GM18873 (cell line): ENCODE data around the gene SF3B5.
"Not testable (repeated sequence)": the region's sequence is repeated elsewhere in the genome, so short reads cannot be mapped to it uniquely, and the experiment has no call there.

Experiments used
- ATAC-seq: cut with Tn5 transposase; IDR thresholded peaks from one replicate; pipeline ENCODE4 v1.9.1; 2021; ENCODE audit warnings: mild to moderate bottlenecking, moderate library complexity, moderate number of reproducible peaks; ENCODE audit not compliant: unreplicated experiment, low FRiP score

SF3B5 gene

DNA sequence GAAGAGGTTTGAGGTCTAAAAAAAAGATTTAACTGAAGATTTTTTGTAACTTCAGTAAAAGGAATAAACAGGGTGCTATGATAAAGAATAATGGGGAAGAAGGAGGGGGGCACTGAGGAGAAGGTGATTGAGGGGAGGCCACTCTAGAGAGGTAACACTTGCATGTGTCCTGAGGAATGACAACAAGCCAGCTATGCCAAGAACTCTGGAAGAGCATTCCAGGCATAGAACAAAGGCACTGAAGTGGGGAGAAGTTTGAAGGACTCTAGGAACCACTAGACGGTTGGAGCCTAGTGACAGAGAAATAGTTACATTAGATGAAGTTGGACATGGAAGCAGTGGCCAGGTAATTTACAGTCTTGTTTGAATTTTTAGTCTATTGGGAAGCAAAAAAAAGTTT, 10.8 kb upstream of the SF3B5 start:
- no peak for ATAC-seq

DNA sequence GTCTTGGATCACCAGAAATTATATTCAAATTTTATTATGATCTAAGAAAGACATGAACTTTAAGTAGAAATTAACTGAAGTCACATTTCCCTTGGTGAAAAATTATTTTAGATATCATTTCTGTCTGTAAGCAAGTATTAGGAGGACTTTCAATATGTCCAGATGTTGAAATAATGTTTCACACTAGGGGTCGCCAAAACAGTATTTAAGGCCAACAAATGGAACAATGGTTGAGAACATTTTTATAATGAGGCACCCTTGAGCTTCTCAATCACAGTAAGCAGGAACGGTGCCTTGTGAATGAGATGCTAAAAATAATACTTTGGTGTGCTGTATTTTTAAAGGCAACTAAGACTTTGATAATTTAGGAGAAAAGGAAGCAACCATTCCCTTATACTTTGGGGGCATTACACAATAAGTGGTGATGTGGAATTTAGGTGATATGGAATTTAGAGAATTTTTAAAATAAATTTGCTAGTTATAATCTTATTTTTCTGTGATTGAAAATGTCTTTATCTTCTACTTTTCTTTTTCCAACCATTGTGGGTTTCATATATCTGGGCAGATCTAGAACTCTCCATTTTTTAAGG, 9.6 kb upstream of the SF3B5 start:
- peak; percentile 68 for ATAC-seq

DNA sequence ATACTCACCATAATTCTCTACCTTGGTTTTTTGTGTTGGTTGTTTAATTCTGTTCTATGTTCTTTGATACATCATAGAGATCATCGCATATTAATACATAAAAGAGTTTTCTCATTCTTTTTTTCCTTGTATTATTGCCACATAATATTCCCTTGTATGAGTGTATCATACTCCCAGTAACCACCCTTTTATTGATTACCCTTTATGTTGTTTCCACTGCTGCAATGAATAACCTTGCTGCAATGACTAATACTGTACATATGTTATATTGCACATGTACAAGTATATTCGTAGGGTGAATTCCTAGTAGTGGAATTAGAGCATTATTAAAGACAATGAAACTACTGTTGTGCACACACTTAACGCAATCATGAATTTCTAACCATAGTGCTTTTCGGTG, 9.1 kb upstream of the SF3B5 start:
- no peak for ATAC-seq

DNA sequence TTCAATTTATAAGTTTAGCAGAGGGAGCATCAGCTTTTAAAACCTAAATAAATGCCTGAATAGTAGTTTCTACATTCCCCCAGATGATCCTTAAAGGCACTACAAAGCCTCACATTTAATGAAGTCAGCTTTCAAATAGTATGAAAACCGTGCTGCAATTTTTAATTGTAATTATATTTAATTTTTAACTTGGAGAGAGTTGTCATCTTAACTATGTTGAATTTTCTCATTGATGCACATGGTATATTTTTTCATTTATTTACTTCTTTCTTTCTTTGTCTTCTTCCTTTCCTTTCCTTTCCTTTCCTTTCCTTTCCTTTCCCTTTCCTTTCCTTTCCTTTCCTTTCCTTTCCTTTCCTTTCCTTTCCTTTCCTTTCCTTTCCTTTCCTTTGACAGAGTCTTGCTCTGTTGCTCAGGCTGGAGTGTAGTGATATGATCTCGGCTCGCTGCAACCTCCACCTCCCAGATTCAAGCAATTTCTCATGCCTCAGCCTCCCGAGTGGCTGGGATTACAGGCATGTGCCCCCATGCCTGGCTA, 7.7 kb upstream of the SF3B5 start:
- no peak for ATAC-seq

DNA sequence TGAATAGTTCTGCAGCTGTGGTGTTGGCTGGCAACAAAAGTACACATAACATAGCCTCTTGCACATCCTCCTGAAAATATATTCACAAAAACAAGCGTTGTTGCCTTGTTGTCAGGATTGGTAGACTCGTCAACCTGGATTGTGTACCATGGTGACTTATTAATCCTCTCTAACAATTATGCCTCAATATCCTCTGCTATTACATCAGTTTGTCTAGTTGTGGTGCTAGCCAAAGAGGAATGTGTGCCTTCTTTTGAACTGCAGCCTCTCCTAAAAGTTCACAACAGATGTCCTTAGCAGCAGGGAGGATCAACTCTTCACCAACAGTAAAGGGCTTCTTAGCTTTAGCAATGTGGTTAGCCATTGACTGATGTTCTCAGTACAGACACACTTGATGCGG, 3.6 kb upstream of the SF3B5 start:
- no peak for ATAC-seq

DNA sequence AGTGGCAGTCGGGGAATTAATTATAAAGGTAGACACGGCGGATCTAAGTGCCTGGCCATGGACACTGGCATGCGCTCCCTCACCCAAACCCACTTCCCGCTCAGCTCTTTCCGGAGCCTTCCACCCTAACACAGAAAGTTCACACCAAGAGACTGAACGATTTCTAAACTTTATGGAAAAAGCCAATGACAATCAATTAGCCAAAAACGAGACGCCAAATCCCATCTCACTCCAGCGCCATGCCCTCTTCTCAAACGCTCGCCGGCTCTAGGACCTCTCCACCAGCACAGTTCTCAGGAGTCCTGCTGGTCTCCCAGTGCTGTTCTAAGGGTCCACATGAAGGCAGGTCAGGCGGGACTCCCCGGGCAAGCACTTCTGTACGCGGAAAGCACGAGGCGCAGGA, 641 bp downstream of the SF3B5 start:
- no peak for ATAC-seq

DNA sequence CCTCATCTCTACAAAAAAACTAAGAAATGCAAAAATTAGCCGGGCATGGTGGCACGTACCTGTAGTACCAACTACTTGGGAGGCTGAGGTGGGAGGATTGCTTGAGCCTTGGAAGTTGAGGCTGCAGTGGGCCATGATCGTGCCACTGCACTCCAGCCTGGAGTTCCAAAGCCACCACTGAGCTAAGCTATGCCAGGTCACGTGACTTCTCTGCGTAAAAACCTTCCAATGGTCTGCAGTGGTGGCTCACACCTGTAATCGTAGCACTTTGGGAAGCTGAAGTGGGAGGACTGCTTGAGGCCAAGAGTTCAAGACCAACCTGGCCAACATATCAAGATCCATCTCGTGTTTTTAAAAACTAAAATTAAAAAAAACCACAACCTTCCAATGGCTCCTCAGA, 1.7 kb downstream of the SF3B5 start:
- no peak for ATAC-seq

DNA sequence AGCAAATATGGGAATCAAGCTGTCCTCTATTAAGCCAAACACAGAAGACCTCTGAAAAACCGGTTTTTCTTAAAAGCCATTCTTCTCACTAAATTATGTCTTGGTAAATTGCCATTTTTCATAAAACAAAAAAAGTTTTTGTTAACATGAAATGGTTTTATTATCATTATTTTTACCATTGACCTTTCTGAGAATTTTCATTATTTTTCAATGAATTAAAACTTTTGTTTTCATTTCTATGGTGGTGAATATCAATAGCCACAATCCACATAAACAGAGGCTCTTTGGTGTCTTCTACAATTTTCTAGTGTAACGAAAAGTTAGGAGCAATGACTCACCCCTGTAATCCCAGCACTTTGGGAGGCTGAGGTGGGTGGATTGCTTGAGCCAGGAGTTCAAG, 2.1 kb downstream of the SF3B5 start:
- no peak for ATAC-seq

DNA sequence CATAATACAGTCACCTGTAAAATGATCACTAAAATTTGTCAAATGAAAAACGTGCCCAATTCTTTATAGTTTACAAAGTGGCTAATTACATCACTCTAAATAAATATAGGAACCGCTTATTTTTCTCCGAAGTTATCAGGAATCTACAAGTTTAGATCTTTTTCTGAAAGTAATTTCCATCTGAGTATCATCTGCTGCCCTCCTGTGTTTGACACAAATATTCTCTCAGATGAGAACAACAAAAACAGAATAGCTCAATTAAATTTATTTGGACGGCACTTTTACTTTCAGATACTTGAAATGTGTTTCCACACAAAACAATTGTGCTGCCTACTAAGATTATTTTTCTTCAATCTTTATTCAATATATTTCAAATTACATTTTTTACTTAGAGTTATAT, 5.0 kb downstream of the SF3B5 start:
- ATAC-seq, result no peak

DNA sequence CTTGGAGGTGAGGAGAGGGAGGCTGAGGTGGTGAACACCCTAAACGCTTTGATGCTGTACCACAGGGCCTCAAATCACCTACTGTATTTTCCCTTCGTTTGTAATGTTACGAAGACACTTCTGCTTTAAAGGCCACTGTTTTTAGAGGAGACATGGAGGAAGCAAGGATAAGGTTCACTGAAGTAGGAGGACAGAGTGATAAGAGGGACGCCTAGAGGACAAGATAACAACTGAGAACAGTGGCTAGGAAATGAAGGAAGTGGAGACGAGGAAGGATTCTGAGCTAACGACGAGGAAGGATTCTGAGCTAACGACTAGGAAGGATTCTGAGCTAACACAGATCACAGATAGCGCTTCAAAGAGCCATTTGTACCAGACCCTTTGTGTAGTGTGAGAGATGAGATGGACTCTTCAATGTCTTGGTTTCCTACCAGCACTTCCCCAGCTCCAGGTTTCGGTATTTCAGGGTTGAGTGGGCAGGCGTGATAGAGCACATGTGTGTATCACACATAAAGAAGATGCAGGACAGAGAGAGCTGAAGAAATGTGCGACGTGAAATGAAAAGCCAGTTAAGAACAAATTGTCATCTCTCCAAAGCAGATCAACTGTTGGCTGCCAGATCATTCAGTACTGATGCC, 7.5 kb downstream of the SF3B5 start:
- ATAC-seq, result no peak

DNA sequence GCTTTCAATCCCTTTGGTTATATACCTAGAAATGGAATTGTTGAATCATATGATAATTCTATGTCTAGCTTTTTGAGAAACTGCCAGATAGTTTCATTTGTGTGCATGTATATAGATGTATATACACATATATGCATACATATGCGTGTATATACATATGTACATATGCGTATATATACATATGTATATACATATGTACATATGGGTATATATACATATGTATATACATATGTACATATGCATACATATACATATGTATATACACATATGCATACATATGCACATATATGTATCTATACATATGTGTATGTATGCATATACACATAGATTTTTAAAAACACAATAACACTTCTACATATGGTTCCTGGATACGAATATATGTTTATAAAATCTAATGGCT, 8.4 kb downstream of the SF3B5 start:
- ATAC-seq, result no peak

DNA sequence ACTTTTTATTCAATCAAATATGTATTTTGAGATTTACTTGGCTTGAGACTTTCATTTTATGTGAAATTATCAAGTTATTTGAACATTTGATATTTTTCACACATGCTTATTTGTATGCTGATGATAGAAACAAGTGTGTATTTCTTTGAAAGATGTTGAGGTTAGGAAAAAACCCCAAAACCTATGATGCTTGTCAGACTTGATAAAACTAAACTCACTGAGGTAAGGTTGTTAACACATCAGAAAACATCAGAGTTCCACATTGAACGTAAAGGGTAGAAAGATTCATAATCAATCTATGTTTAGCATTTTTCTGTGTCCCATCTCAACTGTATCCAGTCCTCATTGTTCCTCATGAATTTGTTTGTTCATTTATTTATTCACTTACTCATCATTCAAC, 12.2 kb downstream of the SF3B5 start:
- ATAC-seq, result no peak

DNA sequence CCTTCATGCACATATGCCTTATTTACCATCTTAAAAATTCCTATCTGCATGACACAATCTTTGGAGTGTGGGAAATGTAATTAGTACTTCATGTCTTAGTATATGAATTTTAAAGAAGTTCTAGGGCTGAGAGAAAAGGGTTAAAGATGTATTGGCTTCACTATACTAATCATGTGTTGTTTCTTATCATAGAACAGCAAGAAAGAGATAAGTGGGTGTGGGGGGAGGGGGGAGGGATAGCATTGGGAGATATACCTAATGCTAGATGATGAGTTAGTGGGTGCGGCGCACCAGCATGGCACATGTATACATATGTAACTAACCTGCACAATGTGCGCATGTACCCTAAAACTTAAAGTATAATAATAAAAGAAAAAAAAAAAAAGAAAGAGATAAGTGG, 13.0 kb downstream of the SF3B5 start:
- ATAC-seq, result not testable (repeated sequence)

DNA sequence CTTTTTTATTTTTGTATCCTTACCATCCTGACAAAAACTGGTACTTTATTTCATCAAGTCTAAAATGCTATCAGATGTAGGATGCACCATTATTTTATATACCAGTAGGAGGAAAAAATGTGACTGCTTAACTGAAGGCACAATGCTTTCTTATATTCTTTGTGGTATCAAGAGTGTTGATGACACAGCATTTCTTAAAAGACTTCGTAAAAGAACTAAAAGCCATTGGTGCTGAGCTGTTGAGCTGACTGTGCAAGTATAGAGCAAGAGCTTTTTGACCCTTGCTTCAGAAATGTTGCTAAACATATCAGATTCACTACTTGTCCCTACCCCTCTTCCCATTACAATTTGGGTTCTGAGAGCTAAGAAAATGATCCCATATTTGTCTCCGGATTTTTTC, 17.5 kb downstream of the SF3B5 start:
- no peak for ATAC-seq

DNA sequence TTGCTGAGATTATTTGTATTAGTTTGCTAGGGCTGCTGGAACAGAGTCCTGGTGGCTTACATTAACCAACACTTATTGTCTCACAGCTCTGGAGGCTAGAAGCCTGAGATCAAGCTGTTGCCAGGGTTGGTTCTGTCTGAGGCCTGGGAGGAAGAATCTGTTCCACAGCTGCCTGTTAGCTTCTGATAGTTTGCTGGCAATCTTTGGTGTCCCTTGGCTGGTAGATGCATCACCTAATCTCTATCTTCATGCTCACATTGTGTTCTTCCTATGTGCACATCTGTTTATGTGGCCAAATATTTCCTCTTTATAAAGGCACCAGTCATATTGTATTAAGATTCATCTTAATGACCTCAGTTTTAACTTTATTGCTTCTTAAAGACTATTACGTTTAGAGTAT, 19.5 kb downstream of the SF3B5 start:
- no peak for ATAC-seq

DNA sequence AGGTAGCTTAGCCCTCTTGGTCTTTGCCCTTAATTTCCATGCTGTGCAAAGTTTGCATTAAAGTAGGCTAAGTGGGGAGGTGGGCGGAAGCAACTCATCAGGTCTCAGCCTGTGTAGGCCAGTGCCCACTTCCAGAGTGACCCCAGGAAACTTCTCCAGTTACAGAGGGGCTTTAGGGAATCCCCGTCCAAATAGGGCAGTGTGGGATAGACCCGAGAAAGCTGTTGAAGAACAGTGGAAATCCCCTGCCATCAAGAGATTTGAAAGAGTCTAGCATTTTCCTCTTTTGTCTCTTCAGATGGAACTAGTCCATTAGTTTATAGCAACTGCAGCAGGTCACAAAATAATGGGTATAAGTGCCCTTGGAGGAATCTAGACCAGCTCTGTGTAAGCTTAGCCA, 20.2 kb downstream of the SF3B5 start:
- ATAC-seq, result peak; percentile 55

DNA sequence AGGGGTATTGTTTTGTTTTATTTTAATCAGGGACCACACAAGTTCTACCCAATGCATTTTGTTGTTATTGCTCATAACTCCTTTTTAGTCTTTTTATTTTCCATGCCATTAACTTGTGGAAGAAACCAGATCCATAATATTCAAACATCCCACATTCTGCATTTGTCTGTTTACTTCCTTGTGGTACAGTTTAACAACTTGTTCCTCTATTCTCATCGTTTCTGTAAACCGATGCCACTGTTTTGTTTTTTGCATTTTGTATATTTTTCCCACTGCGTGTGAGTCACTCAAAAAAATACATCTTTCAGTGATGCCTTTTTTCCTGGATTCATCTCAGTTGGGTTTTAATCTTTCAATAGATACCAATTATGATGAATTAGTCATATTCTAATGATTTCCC, 22.3 kb downstream of the SF3B5 start:
- ATAC-seq, result no peak

DNA sequence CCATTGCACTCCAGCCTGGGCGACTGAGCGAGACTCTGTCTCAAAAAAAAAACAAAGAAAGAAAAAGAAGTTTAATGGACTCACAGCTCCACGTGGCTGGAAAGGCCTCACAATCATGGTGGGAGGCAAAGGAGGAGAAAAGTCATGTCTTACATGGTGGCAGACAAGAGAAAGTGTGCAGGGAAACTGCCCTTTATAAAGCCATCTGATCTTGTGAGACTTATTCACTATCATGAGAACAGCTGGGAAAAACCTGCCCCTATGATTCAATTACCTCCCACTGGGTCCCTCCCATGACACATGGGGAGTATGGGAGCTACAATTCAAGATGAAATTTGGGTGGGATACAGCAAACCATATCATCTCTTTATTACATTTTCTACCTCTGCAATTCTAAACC, 25.9 kb downstream of the SF3B5 start:
- no peak for ATAC-seq

DNA sequence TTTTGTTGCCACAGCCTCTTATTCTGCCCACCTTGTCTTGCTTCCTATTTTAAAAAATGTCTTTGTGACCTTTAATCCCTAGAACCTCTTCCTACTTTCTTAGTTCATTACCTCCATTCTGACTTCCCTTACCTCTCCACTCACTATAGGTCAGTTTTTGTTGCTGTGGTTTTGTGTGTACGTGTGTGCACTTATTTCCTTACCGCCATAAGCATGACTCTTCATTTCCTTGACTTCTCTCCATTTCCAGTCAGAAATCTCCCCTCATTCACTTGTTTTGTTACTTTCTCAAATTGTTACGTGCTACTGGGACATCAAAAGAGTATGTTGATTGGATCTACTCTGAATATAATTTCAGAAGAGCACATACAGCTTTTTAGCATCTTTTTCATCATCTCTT, 26.6 kb downstream of the SF3B5 start:
- ATAC-seq, result no peak

DNA sequence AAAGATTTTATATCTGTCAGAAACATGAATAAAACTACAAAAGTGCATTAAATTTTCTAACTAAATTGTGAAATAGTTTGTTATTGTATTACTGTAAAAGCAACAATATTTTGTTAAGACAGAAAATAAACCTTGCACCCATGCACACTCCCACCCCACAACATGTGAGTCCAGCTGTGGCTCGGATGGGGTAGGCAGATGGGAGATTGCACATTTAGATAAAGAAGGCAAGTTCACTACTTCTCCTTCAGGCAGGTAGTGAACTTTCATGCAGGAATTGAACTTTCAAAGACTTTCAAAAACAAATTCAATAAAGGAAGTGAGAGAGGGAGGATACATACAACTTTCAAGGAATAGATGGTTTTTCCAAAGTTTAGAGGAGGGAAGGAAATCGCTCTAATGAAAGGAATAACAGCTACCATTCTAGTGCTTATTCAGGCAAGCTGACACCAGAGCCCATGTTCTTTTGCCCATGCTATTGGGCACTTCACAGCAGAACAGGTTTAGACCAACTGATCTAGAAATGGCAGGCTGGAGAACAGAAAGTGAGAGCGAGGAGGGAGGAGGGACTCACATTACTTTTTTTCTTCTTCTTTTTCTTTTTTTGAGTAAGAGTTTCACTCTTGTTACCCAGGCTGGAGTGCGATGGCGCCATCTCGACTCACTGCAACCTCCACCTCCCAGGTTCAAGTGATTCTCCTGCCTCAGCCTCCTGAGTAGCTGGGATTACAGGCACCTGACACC, 28.5 kb downstream of the SF3B5 start:
- peak; percentile 51 for ATAC-seq

DNA sequence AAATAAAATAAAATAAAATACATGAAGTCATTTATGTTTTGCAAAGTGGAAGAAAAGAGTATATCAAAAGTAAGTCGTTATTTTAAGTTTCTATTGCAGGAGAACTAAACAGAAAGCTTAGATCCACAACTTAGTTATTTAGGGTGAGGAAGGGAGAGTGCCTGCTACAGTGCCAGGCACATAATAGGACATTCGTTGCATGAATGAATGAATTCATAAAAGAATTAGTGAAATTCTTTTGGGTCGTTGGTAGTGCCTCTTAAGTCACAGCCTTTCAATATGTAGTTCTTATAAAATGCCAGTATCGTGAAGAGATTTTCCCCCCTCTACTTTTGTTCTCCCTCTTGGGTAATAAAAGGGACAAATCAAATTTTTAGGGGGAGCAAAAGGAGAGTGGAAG, 29.1 kb downstream of the SF3B5 start:
- no peak for ATAC-seq

DNA sequence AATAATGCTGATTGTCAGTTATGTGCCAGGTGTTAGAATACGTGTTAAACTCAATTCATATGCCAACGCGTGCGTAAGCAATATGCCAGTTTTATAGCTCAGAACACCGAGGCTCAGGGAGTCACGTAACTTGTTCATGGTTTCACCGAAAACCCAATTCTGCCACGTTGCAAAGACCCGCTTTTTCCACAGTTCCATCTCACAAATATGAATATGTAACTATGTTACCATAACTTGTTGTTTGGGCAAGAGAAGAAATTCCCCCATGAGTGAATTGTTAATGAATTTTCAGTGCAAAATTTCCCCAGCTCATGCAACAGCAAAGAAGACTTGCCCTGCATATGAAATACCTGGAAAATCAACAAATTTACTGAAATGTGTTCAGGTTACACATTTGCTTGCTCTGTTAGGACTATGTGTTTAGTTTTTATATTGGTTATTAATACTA, 30.1 kb downstream of the SF3B5 start:
- no peak for ATAC-seq
